A673 (cell line): ENCODE results near the gene MKNK1. TPM values are rescaled to one million over a fixed set of nuclear protein-coding genes. Genes with fewer than 3 reads are reported as not detected.

Experiments used
- BruUV-seq: library from RNA; stranded (reverse); fragments of 400-500 nt; replicated peaks from 2 replicates; lab custom pipeline; 2021; lab: Mats Ljungman, UMichigan
- CTCF ChIA-PET: fragments of 300-600 bp; sonication (Branson Sonifier 250); formaldehyde crosslinking; loops from one replicate; lab custom pipeline; 2022; ENCODE audit warnings: antibody characterized with exemption; lab: Charles Lee
- POLR2A ChIA-PET: fragments of 300-600 bp; sonication (Branson Sonifier 250); formaldehyde crosslinking; loops from one replicate; lab custom pipeline; 2022; ENCODE audit warnings: antibody characterized with exemption; ENCODE audit not compliant: low non-redundant PET; lab: Charles Lee
- DNase-seq: peaks from one replicate; pipeline ENCODE4 v3.0.0-alpha.2; 2015; ENCODE audit warnings: low spot score
- H3K27ac ChIP-seq: fragments of 200-600 bp; sonication (generic); 2 replicates; pipeline ENCODE4 v1.5.1; 2016; ENCODE audit warnings: mixed run types, low read depth, mild to moderate bottlenecking, mixed read lengths, antibody characterized with exemption, low read length; ENCODE audit not compliant: poor library complexity, severe bottlenecking
- H3K27me3 ChIP-seq: fragments of 200-600 bp; sonication (generic); replicated peaks from 2 replicates; pipeline ENCODE4 v1.6.1; 2017; ENCODE audit warnings: mixed run types, low read depth, mild to moderate bottlenecking, mixed read lengths, antibody characterized with exemption, low read length; ENCODE audit not compliant: insufficient read depth, poor library complexity
- H3K36me3 ChIP-seq: fragments of 200-600 bp; sonication (generic); 2 replicates; pipeline ENCODE4 v1.6.1; 2016; ENCODE audit warnings: mixed run types, mild to moderate bottlenecking, mixed read lengths, antibody characterized with exemption, low read length; ENCODE audit not compliant: insufficient read depth, poor library complexity, severe bottlenecking
- H3K4me1 ChIP-seq: fragments of 200-600 bp; sonication (generic); 2 replicates; pipeline ENCODE4 v1.6.1; 2017; ENCODE audit warnings: mixed run types, mild to moderate bottlenecking, mixed read lengths, antibody characterized with exemption, low read length; ENCODE audit not compliant: insufficient read depth, poor library complexity, severe bottlenecking
- H3K4me3 ChIP-seq: fragments of 200-600 bp; sonication (generic); 2 replicates; pipeline ENCODE4 v1.5.1; 2016; ENCODE audit warnings: low read depth, mixed run types, mild to moderate bottlenecking, mixed read lengths, low read length; ENCODE audit not compliant: poor library complexity, severe bottlenecking
- H3K9me3 ChIP-seq: fragments of 200-600 bp; sonication (generic); 2 replicates; pipeline ENCODE4 v1.6.1; 2016; ENCODE audit warnings: mixed run types, low read depth, mild to moderate bottlenecking, mixed read lengths, antibody characterized with exemption, low read length; ENCODE audit not compliant: poor library complexity, severe bottlenecking
- EZH2 ChIP-seq: fragments of 200-600 bp; sonication (generic); IDR thresholded peaks from 2 replicates; pipeline ENCODE4 v1.6.1; 2017; ENCODE audit warnings: borderline replicate concordance, low read depth, mild to moderate bottlenecking, mixed read lengths, antibody characterized with exemption, low read length; ENCODE audit not compliant: poor library complexity, severe bottlenecking
- intact Hi-C: fragments of 100-400 bp; cut with micrococcal nuclease; formaldehyde crosslinking; loops from one replicate; pipeline ENCODE4 v1.10.0; 2022; ENCODE audit not compliant: unreplicated experiment
- total RNA-seq: library from RNA; stranded (reverse); gene quantifications from 2 replicates; pipeline ENCODE4 v1.2.3, GENCODE V29; 2021
- TF ChIP-seq, protein P1 (sequence below): fragments of 300-800, 200-600 bp; sonication (generic); conservative IDR thresholded peaks from 2 replicates; pipeline ENCODE4 v1.5.1; 2017; ENCODE audit warnings: low read depth, mild to moderate bottlenecking, antibody characterized with exemption, low read length, moderate library complexity, mixed read lengths

The MKNK1 gene
- total RNA-seq, 1 experiment from 2014 or later, result 22.7 TPM

DNA sequence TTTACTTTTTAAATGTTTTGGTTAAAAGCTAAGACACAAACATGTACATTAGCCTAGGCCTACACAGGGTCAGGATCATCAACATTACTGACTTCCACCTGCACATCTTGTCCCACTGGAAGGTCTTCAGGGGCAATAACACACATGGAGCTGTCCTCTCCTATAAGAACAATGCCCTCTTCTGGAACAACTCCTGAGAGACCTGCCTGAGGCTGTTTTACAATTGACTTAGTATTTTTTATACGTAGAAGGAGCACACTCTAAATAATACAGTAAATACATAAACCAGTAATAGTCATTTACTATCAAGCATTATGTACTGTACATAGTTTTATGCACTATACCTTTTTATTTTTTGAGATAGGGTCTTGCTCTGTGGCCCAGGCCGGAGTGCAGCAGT is 26.7 kb upstream of the MKNK1 start:
- BruUV-seq, result no TSS peak
- Histone ChIP-seq H3K9me3 (no peaks in the 10 kb centered on the region), H3K4me1 (no peaks in the 10 kb centered on the region), H3K36me3 (peaks cover 7% of the 10 kb centered on the region), H3K4me3 (no peak overlapping the region), H3K27me3 (no peaks in the 10 kb centered on the region), H3K27ac (no peak overlapping the region)
- no peak for DNase-seq
- ChIA-PET POLR2A (interaction anchor here (0.6 kb wide), 1 partner anchor 22 kb away, joined by 3 read pairs; no protein-coding TSS in a partner anchor), CTCF (no interaction called here)
- no peak for TF ChIP-seq EZH2
- TF ChIP-seq, protein P1, sequence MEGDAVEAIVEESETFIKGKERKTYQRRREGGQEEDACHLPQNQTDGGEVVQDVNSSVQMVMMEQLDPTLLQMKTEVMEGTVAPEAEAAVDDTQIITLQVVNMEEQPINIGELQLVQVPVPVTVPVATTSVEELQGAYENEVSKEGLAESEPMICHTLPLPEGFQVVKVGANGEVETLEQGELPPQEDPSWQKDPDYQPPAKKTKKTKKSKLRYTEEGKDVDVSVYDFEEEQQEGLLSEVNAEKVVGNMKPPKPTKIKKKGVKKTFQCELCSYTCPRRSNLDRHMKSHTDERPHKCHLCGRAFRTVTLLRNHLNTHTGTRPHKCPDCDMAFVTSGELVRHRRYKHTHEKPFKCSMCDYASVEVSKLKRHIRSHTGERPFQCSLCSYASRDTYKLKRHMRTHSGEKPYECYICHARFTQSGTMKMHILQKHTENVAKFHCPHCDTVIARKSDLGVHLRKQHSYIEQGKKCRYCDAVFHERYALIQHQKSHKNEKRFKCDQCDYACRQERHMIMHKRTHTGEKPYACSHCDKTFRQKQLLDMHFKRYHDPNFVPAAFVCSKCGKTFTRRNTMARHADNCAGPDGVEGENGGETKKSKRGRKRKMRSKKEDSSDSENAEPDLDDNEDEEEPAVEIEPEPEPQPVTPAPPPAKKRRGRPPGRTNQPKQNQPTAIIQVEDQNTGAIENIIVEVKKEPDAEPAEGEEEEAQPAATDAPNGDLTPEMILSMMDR, result no peak
- intact Hi-C loops, result no loop called here

DNA sequence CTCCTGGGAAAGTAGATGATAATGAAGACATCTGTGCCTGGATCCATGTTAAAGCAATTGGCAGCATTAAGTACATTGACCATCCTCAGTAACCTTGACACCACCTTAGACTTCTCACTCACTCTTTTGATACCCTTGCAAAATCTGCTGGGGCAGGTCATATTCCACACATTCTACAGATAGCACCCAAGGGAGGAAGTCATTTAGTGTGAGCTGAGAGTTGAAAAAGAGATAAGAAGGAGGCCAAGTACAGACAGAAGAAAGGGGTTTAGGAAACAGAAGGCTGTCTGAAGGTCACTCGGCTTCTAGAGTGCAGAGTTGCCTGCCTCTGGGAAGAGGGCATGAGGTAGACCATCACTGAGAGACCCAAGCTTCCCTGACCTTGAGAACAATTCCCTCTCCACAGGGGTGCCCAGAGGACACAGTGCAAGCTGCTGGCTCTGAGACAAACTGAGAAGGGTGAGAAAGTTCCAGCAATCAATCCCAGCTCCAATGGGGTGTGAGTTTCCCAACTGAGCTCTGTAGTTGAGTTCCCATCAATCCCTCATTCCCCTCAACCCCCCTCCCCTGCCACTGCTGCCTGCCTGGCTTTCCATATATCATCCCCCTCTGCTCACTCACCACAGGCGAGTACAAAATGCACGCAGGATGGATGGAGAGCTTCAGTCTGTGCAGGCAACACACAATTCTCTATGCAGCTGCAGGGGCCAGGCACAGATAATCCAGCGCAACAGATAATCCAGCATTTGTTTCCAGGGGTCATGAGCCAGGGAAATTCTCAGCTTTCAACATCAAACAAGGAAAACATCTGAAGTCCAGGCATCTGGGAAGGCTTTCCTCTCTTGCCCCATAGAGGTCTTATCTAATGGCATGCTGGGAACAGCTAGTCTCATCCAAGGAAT is 19.9 kb upstream of the MKNK1 start:
- Histone ChIP-seq H3K27me3 (no peaks in the 10 kb centered on the region), H3K36me3 (no peaks in the 10 kb centered on the region), H3K27ac (no peak overlapping the region), H3K4me3 (no peak overlapping the region), H3K9me3 (no peaks in the 10 kb centered on the region), H3K4me1 (peaks cover 4% of the 10 kb centered on the region)
- intact Hi-C loops, result loop anchor here (2.0 kb wide), 1 partner anchor 101 kb away; no protein-coding TSS in a partner anchor
- TF ChIP-seq, protein P1, result no peak
- TF ChIP-seq EZH2, result no peak
- POLR2A ChIA-PET, result no interaction called here
- BruUV-seq, result no TSS peak
- no peak for DNase-seq
- CTCF ChIA-PET, result interaction anchor here (1.0 kb wide), 1 partner anchor 91 kb away, joined by 3 read pairs; no protein-coding TSS in a partner anchor

DNA sequence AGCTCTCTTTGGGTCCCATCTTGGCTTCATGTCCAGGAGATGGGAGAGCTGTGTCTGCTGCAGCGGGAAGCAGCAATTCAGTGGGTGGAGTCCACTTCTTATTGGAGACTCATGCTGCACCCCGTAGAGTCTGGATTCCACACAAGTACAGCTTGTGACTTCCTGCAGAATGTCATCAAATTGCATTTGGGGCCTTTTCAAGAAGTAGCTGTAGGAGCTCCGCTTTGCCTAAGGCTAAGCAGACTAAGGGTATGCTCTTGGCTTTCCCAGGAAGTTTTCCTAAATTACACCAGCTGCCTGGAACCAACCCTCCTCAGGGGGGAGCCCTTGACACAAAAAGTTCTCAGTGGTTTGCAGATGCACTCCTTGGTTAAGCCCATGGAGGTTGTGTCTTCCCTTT is 18.3 kb upstream of the MKNK1 start:
- no TSS peak for BruUV-seq
- Histone ChIP-seq H3K4me1 (peaks cover 4% of the 10 kb centered on the region), H3K9me3 (no peaks in the 10 kb centered on the region), H3K4me3 (no peak overlapping the region), H3K27me3 (no peaks in the 10 kb centered on the region), H3K36me3 (no peaks in the 10 kb centered on the region), H3K27ac (no peak overlapping the region)
- DNase-seq, result peak; percentile 76
- intact Hi-C loops, result loop anchor here (2.0 kb wide), 1 partner anchor 102 kb away; no protein-coding TSS in a partner anchor
- TF ChIP-seq, protein P1, result peak; percentile 68
- no peak for TF ChIP-seq EZH2
- CTCF ChIA-PET, result interaction anchor here (0.5 to 0.6 kb wide), 2 partner anchors 70 to 87 kb away, joined by 3 read pairs; no protein-coding TSS in a partner anchor
- POLR2A ChIA-PET, result no interaction called here
